DMS 273 (cell line): ENCODE data around the gene RDH14.

Source experiments
- DNase-seq: peaks from one replicate; lab custom pipeline; 2025; ENCODE audit not compliant: unreplicated experiment; lab: John Stamatoyannopoulos, UW

Gene RDH14, protein sequence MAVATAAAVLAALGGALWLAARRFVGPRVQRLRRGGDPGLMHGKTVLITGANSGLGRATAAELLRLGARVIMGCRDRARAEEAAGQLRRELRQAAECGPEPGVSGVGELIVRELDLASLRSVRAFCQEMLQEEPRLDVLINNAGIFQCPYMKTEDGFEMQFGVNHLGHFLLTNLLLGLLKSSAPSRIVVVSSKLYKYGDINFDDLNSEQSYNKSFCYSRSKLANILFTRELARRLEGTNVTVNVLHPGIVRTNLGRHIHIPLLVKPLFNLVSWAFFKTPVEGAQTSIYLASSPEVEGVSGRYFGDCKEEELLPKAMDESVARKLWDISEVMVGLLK

GRCh38 chr2:18560031-18560796 is at the start of gene RDH14:
TSS of gene RDH14 (minus strand) at chr2:18560653. CDS start at chr2:18560572, 81 bp downstream.
- peak; percentile 96 for DNase-seq

GRCh38 chr2:18610090-18610489 is 49.6 kb upstream of the RDH14 start:
- no peak for DNase-seq

DNA sequence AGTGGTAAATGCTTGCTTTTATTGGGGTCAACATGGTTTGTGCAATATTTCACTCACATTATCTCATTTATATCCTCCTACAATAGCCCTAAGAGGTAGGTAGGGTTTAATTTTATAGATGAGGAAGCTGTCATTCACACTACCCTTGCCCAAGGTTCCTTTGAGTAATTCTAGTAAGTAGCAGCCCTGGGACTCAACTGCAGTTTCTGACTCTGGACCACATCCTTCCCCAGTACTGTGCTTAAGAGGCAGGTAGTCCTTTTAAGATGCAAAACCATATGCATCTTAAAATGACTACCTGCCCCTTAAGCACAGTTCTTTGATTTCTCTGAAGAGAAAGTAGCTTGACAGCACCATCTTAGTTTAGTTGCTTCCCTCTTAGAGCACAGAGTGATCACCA is 44.7 kb upstream of the RDH14 start:
- DNase-seq = no peak

GRCh38 chr2:18604531-18604885 is 44.1 kb upstream of the RDH14 start:
- no peak for DNase-seq

- no peak for DNase-seq
Observed at GRCh38 chr2:18603854-18604530, 43.5 kb upstream of the RDH14 start.

GRCh38 chr2:18602298-18602697 is 41.8 kb upstream of the RDH14 start:
- no peak for DNase-seq

- DNase-seq = no peak
Observed at GRCh38 chr2:18600255-18600613, 39.8 kb upstream of the RDH14 start.

- no peak for DNase-seq
Observed at GRCh38 chr2:18599509-18600254, 39.2 kb upstream of the RDH14 start.

- no peak for DNase-seq
Observed at GRCh38 chr2:18598848-18599484, 38.5 kb upstream of the RDH14 start.

- DNase-seq = peak; percentile 2
Observed at GRCh38 chr2:18597618-18598017, 37.2 kb upstream of the RDH14 start.

- no peak for DNase-seq
Observed at GRCh38 chr2:18596993-18597392, 36.5 kb upstream of the RDH14 start.

- DNase-seq = no peak
Observed at GRCh38 chr2:18593496-18593895, 33.0 kb upstream of the RDH14 start.

DNA sequence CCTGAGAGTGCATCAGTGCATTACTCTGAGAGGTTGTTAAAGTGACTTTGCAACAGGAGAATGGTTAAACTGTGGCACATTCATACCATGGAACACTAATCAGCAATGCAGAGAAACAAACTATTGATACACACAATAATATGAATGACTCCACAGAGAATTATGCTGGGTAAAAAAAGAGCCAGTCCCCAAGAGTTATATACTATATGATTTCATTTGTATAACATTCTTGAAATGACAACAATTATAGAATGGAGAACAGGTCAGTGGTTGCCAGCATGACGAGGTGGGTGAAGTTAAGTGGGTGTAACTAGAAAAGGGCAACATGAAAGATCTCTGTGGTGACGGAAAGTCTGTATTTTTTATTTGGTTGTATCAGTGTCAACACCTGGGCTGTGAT is 31.9 kb upstream of the RDH14 start:
- DNase-seq = no peak

- no peak for DNase-seq
Observed at GRCh38 chr2:18589354-18589753, 28.9 kb upstream of the RDH14 start, which contains the start of gene NT5C1B. TSS of gene NT5C1B (minus strand) at chr2:18589569. CDS start at chr2:18589468, 101 bp downstream.

DNA sequence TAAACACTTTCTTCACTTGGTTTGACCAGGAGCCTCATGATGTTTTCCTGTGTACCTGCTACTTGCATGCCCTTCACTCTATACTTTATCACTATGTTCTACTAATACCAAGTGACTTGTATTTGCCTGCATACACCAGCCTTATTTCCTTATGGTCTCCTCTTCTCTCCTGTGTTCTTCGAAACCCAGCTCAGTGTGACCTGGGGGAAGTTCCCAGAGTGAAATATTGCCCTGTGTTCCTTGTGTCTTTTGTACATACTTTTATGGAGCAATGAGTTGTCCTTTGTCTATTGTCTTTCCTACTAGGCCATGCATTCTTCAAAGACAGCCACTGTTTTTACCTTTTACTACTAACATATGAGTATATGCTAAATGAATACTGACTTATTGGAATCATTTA is 28.3 kb upstream of the RDH14 start:
- no peak for DNase-seq

DNA sequence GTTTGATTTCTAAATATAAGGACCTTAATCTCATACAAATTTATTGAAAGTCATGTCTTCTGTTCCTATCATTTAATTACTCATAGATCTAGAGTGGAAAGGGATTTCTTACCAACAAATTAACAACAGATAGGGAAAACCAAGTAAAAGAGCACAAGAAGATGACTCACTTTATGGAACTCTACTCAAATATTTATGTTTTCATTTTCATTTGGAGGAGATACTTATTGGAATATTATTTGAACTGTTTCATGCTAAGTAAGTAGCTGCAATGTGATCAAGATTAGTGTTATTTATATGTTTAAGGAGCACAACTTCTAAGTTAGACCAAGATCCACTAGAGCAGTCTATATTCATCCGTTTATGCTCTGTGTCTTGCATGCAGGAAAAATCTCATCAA is 27.6 kb upstream of the RDH14 start:
- no peak for DNase-seq

DNA sequence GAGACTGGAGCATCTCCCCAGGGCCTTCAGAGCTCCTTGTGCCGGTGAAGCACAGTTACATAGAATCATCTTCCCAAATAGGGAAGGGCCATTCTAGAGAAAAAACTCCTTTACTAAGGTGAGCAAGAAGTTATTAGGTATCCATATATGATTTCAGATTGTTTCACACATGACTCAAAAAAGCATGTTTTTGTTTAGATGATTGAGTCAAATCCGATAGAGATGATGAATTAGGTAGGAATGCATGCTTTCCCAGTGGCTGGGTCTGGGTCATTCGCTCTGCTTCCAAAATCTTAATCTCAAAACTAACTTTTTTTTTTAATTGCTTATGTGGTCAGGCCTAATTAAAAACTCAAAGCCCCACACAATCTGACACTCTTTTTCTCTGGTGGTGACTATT is 25.1 kb upstream of the RDH14 start:
- no peak for DNase-seq

GRCh38 chr2:18584608-18584954 is 24.1 kb upstream of the RDH14 start:
- DNase-seq = no peak

- no peak for DNase-seq
Observed at GRCh38 chr2:18583905-18584607, 23.6 kb upstream of the RDH14 start.

GRCh38 chr2:18580606-18581005 is 20.2 kb upstream of the RDH14 start:
- DNase-seq = no peak
